Fibroblast of gingiva (primary cell): ENCODE results near the gene SDCCAG8.
A peak's percentile ranks its signal among the peaks of the same experiment; 100 is the strongest.

Source experiments
- DNase-seq: peaks from one replicate; pipeline ENCODE4 v3.0.0-alpha.2; 2011; ENCODE audit warnings: low read depth

Gene SDCCAG8

DNA sequence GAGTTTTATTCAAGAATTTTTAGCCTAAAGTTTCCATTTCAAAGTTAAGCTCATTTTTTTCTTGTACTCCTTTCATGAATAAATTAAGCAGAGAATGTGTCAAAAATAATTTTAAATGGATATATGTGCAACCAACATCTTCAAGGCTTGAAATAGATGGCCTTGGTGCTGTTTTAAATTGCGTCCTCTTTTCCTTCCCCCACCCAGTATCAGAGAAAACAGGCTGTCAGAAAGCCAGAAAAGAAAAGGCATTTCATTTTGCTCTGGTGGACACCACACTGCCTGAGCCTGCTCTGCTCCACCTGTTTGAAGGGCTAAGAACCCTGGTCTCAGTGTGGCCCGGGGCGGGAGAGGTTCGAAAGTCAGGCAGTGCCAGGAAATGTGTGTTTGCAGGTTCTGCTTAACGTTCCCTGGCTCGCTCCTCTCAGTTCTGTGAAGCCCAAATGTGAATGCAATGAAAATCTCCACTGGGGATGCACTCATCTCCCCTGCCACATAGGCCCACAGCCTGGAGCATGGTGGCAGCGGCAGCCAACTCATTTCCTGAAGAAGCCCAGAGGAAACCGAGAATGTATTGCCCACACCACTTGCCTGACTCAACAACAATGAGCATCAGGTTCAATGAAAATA, 134.4 kb downstream of the SDCCAG8 start:
- DNase-seq, result no peak

DNA sequence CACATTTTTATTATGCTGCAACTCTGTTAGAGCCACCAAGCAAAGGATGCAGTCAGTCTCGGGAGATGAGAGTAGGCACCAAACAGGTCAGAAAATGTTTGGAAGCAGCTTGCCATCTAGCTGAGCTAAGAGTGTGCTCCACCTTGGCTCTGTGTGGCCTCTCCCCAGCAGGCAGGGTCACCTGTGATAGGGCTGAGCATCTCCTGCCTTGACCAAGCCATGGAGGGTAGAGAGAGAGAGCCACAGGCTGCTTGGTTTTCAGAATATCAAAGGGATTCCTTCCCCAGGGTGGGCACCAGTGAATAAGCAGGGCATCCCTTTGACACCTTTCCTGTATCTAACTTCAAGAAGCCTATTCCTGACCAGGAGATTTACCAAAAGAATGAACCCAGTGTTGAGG, 135.5 kb downstream of the SDCCAG8 start:
- no peak for DNase-seq

DNA sequence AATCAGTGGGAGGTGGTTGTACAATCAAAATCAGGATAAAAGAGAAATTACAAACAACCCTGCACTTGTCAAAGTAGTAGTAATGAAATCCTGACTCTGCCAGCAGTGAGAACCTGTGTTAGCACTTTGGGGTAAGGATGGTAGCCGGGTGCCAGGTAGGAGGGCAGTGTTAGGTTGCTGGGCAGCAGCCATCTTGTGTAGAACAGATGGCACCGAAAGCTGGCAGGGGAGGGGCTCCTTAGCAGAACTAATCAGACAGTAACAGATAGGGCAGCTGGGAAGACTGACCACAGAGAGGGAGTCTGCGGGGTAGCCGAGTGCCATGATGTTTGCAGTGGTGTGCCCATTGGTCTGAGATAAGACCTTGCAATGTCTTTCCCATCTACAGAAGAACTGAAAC, 137.3 kb downstream of the SDCCAG8 start:
- DNase-seq, result no peak

DNA sequence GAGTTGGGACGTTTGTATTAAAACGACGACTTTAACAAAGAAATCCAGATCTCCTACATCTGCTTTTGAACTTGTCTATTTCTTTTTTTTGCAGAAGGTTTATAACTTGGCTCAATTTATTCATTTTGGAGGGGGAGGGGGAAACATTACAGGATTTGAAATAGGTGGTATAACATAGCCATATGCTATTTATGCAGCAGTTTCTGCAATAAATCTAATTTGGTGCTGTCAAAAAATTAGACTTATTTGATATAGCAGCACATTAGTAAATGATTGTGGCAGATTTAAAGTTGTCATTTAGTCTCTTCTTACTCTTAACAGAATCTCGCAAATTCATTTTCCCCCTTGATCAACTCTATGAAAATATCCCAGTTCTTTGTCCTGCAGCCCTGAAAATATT, 138.2 kb downstream of the SDCCAG8 start:
- DNase-seq, result no peak

- no peak for DNase-seq
Measured at GRCh38 chr1:243394601-243395464, 139.0 kb downstream of the SDCCAG8 start.

DNA sequence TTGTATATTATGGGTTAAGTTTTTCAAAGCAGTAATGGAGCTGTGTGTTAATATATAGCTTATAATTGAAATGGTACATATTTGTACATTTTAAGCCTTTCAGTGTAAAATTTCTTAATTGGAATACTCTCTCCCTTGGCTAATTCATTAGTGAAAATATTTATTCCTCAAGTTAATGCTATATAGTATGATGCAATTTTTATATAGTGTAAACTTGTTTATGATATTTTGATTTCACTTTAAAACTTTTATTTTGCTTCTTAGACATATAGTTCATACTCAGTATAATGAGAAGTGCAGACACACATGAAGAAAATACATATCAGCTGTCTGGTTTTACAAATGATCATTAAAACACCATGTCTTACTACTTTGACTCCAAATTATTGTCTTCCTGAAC, 140.6 kb downstream of the SDCCAG8 start:
- no peak for DNase-seq

DNA sequence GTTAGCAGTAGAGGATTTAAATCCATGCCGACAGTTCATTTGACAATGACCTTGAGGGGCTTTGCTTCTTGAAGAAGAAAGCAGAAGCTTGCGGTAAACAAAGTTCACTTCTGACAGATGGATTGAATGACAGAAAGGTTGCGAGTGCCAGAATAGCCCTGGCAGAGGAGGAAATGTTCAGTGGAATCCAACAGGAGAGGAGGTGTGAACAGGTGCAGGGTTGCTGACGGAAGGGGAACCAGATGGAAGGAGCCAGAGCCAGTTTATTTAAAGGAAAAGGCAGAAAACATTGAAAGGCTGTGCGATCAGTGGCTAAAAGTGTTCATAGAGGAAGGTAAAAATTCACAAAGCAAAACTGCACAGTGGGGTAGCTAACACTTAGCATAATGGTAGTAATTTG, 141.0 kb downstream of the SDCCAG8 start:
- no peak for DNase-seq

DNA sequence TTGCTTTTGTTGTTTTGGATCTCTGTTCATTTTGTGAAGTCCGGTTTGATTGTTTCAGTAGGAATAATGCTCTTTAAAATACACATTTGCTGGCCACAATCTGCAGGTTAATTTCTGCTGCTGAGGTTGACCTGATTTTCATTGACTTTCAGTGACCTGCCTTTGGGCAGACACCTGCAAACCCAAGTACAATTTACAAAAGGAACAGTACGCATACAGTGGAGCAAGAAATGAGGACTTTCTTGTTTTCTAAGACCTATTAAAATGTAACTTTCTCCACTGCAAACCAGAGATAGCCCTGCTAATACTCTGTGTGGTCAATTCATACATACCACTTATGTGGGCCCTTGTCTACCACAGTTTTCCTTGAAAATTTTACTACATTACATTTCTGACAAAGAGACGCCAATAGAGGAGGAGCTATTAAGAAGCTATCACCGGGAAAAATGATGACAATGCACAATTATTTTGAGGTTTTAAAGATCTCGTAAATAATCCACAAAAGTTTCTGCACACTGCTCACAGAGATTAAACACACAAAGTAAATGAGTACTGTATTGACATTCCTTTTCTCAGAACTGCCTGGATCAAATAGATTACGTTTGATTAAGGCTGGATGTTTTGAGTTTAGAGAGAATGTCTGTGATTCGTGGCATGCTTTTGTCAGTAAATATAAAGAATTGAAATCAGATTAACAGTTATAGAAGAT, 141.9 kb downstream of the SDCCAG8 start:
- DNase-seq, result no peak

GRCh38 chr1:243399561-243400155, 143.8 kb downstream of the SDCCAG8 start:
- no peak for DNase-seq

DNA sequence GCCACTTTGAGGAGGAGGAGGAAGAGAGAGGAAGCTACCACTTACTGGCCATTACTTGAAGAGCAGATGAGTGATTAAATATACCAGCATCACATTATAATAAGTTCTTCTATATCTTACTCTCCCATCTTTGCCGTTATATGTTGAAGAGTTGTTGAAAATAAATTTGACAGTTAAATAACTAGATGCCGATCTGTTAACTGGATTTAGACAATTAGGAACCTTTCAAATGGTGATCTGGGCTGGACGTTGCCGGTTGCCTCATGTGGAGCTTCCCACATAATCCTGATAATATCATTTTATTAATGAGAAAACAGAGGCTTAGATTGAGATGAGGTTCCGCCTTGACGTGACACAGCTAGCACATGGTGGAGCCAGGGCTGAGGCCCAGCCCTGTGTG, 147.0 kb downstream of the SDCCAG8 start:
- no peak for DNase-seq

DNA sequence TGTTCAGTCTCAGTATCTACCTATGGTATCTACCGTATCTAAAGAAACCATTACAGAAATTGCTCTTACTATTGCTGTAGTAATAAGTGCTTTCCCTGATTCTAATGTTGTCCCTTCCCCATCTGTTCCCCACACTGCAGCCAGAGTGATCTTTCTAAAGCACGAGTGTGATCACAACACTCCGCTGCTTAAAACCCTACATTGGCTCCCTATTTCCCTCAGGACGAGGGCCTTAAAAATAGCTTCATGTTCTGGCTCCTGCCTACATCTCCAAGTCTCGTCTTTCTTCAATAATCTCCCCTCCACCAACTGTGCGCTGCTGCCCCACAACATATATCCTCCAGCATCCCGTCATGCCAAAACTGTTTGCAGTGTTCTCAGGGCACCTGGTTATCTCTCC, 150.6 kb downstream of the SDCCAG8 start:
- DNase-seq, result no peak

DNA sequence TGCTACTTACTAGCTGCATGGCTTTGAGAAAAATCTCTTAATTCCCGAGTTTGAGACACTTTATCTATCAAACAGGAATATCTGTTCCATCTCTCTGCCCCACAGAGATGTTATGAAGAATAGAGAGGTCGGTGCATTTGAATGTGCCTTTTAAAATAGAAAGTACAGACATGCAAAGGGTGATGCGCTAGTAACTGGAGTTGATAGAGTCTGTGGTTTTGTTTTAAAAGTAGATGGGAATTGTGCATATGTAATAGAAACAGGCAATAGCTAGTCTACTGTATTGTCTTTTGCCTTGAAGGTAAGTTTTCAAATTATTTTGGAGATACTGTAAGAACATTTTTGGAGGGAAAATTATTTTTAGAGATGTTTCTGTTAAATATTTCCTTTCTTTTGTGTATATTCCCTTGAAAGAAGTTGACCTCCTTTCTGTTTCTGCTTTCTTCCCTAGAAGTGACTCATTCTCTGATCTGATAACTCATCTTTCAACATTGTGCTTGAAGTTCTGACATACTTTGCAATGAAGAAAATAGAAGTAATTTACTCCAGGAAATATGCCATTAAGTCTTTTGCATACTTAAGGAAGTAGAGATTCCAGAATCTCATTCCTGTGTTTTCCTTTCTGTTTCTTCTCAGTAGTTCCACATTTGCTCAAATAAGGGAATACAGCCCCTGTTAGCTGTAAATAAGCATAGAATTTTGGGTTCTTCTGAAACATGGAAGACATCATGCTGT, 151.6 kb downstream of the SDCCAG8 start:
- DNase-seq, result peak; percentile 35

GRCh38 chr1:243408479-243408878, 152.6 kb downstream of the SDCCAG8 start:
- no peak for DNase-seq

DNA sequence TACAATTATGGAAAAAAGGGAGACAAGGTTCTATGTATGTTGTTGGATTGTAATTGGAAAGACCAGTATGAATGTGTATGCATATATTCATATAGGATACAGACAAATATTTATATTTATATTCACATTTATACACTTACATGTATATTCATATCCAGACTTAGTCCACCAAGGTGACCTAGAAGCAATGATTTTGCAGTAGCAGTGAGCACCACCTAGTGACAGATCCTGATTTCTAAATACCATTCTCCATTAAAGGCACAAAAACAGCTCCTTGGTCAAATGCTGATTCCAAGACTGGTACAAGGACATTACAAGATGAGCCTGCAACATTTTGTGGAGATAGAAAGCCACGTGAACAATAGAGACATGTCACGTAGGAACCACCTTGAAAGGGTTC, 153.4 kb downstream of the SDCCAG8 start:
- DNase-seq, result peak; percentile 2

- DNase-seq, result no peak
Measured at GRCh38 chr1:243411472-243411871, 155.6 kb downstream of the SDCCAG8 start.

GRCh38 chr1:243413431-243414151, 157.8 kb downstream of the SDCCAG8 start:
- DNase-seq, result no peak

GRCh38 chr1:243414152-243414494, 158.3 kb downstream of the SDCCAG8 start:
- DNase-seq, result no peak

DNA sequence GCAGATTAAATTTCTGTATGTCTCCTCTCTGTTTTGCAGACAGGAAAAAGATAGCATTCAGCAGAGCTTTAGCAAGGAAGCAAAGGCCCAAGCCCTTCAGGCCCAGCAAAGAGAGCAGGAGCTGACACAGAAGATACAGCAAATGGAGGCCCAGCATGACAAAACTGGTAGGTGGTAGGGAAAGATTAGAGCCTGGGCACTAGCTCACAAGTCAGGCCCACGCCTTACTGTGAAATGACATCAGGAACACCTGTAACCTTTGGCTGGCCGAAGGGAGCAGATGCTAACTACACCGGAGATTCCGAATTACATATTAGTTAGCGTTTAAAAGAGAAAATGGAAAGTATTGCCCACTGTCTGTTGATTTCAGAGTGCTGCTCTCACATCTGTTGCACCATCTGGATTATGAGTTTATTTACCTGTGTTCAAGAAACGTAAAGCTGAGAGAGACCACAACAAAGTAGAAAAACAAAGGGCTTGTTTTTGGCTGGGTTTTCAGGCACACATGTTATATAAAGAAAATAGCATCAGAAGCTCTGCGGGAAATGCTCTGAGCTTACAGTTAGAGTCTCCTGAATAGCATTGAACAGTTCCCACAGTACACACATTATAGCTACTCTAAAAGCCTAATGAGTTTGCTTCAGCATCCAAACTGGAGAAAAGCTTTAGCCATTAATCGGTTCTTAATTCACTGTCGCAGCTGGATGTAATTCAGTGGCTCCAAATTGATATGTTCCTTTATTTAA, 160.0 kb downstream of the SDCCAG8 start:
- no peak for DNase-seq

DNA sequence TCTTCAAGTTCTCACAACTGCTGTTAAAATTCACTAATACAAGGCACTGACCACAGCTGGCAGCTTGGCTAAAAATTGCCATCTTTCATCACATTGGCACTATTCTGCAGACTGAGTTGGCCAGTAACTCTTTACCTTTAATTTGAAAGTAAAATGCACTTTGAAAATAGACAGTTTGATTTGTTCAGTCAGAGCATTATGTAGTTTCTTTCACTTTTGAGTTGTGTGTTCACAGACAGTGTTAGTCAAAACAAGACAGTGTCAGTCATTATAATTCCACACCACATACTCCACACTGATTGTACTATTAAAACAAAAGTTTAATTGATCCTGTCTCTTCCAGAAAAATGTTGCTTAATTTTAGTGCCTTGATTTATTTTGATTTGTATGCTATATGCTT, 160.7 kb downstream of the SDCCAG8 start:
- no peak for DNase-seq
